A549 (cell line): ENCODE data around the gene WDR77.

Source experiments
- MAX ChIP-seq: IDR thresholded peaks from 2 replicates; pipeline ENCODE4 v1.6.1; 2012
- ZNF302 ChIP-seq: fragments of 250-450 bp; sonication (Bioruptor Pico); IDR thresholded peaks from 2 replicates; pipeline ENCODE4 v1.9.0; 2021; ENCODE audit warnings: inconsistent platforms, mild to moderate bottlenecking, moderate library complexity

- TF ChIP-seq MAX (no peak), ZNF302 (no peak)
Observed at GRCh38 chr1:111467865-111468716, 19.0 kb upstream of the WDR77 start.
